Measurements from ENCODE around the gene PCNT.

The PCNT gene

DNA sequence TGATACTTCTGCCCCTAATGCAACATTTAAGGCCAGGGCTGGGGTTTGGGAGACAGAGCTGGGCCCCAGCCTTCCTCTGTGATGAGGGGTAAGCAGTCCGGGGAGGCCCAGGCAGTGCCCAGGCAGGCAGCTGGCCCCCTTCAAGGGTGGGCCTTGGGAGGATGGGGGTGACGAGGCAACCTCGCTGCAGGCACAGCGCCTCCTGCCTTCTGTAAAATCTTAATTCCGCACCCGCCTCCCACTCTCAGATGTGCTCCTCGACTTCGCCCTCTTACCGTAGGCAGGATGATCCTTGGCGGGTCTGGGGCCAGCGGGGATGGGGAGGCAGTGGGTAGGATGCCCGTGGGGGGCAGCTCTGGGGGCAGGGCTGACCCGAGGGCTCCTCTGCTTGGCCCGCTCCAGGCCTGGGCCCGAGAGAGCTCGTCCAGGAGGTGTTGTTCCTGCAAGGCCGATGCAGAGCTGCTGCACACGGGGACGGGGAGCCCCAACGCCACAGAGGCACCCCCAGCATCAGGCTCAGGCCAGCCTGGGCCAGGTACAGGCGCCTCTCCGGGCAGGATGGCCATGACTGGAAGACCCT is 9.4 kb upstream of the PCNT start:
- DNase-seq (ENCODE audit: low read depth in 1 of 2, low spot score in 1 of 2), result no peak
- TF ChIP-seq GABPA (IDR thresholded peaks at IDR 0.05; ENCODE audit: low read depth) (no peak), SPI1 (IDR thresholded peaks at IDR 0.05; ENCODE audit: borderline replicate concordance, low read depth) (no peak), POLR2AphosphoS5 (IDR thresholded peaks at IDR 0.05; ENCODE audit: low read depth) (no peak)
- TF ChIP-seq, protein P1, sequence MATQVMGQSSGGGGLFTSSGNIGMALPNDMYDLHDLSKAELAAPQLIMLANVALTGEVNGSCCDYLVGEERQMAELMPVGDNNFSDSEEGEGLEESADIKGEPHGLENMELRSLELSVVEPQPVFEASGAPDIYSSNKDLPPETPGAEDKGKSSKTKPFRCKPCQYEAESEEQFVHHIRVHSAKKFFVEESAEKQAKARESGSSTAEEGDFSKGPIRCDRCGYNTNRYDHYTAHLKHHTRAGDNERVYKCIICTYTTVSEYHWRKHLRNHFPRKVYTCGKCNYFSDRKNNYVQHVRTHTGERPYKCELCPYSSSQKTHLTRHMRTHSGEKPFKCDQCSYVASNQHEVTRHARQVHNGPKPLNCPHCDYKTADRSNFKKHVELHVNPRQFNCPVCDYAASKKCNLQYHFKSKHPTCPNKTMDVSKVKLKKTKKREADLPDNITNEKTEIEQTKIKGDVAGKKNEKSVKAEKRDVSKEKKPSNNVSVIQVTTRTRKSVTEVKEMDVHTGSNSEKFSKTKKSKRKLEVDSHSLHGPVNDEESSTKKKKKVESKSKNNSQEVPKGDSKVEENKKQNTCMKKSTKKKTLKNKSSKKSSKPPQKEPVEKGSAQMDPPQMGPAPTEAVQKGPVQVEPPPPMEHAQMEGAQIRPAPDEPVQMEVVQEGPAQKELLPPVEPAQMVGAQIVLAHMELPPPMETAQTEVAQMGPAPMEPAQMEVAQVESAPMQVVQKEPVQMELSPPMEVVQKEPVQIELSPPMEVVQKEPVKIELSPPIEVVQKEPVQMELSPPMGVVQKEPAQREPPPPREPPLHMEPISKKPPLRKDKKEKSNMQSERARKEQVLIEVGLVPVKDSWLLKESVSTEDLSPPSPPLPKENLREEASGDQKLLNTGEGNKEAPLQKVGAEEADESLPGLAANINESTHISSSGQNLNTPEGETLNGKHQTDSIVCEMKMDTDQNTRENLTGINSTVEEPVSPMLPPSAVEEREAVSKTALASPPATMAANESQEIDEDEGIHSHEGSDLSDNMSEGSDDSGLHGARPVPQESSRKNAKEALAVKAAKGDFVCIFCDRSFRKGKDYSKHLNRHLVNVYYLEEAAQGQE (IDR thresholded peaks at IDR 0.05; ENCODE audit: insufficient replicate concordance, low read depth), result no peak
- TF ChIP-seq, protein P2, sequence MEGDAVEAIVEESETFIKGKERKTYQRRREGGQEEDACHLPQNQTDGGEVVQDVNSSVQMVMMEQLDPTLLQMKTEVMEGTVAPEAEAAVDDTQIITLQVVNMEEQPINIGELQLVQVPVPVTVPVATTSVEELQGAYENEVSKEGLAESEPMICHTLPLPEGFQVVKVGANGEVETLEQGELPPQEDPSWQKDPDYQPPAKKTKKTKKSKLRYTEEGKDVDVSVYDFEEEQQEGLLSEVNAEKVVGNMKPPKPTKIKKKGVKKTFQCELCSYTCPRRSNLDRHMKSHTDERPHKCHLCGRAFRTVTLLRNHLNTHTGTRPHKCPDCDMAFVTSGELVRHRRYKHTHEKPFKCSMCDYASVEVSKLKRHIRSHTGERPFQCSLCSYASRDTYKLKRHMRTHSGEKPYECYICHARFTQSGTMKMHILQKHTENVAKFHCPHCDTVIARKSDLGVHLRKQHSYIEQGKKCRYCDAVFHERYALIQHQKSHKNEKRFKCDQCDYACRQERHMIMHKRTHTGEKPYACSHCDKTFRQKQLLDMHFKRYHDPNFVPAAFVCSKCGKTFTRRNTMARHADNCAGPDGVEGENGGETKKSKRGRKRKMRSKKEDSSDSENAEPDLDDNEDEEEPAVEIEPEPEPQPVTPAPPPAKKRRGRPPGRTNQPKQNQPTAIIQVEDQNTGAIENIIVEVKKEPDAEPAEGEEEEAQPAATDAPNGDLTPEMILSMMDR (IDR thresholded peaks at IDR 0.05; ENCODE audit: insufficient read depth, low read length), result no peak

DNA sequence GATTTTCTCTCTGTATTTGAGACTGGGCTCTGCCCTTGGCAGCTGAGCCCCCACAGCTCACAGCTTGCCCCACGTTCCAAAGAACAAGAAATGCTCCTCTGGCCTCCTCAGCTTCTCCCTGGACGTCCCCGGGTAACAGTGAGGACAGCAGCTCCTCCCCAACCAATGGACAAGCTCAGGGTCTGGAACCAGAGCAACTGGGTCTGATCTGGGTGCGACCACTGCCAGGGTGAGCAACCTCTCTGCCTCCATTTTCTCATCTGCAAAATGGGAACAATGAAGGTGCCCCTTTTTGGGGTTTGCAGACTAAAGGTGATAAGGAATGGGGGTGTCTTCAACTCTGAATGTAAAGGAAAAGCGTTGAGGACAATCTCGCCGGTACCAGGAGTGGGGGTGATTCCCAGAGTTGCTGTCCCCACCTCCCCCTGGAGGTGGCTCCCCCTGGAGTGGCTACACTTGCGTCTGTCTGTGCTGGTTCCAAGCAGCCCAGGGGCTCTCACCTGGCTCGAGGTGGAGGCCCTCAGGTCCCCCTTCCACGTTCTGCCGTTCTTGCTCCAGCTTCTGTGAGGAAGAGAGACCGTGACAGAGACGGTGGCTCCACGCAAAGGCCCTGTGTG is 7.1 kb upstream of the PCNT start:
- H3K27me3 ChIP-seq (ENCODE audit: insufficient read depth, poor library complexity, severe bottlenecking), result no peaks in the 10 kb centered on the region
- TF ChIP-seq SPI1 (IDR thresholded peaks at IDR 0.05; ENCODE audit: borderline replicate concordance, low read depth), result no peak
- no peak for DNase-seq (ENCODE audit: low read depth in 1 of 2, low spot score in 1 of 2)
- H3K4me3 ChIP-seq (replicated peaks; ENCODE audit: insufficient read depth, low read length), result no peak overlapping the region
- H3K27ac ChIP-seq (replicated peaks), result no peak overlapping the region

More for the DNA sequence above, 9.4 kb upstream of the PCNT start:
- no peak overlapping the region for H3K27ac ChIP-seq (replicated peaks)
- no peak overlapping the region for H3K4me3 ChIP-seq (replicated peaks; ENCODE audit: insufficient read depth, low read length)
- no peaks in the 10 kb centered on the region for H3K27me3 ChIP-seq (ENCODE audit: insufficient read depth, poor library complexity, severe bottlenecking)

GRCh38 chr21:46317710-46318463 is 6.1 kb upstream of the PCNT start:
- no peak for DNase-seq (ENCODE audit: low read depth in 1 of 2, low spot score in 1 of 2)
- Histone ChIP-seq H3K27me3 (ENCODE audit: insufficient read depth, poor library complexity, severe bottlenecking) (no peaks in the 10 kb centered on the region), H3K27ac (replicated peaks) (no peak overlapping the region), H3K4me3 (replicated peaks; ENCODE audit: insufficient read depth, low read length) (no peak overlapping the region)
- TF ChIP-seq POLR2AphosphoS5 (IDR thresholded peaks at IDR 0.05; ENCODE audit: low read depth) (0 out of 2 replicates have a peak, but pooled peaks have one; percentile 16), SPI1 (IDR thresholded peaks at IDR 0.05; ENCODE audit: borderline replicate concordance, low read depth) (no peak), GABPA (IDR thresholded peaks at IDR 0.05; ENCODE audit: low read depth) (no peak)
- TF ChIP-seq, protein P1 (IDR thresholded peaks at IDR 0.05; ENCODE audit: insufficient replicate concordance, low read depth), result no peak

GRCh38 chr21:46318464-46318845 is 5.5 kb upstream of the PCNT start:
- TF ChIP-seq GABPA (IDR thresholded peaks at IDR 0.05; ENCODE audit: low read depth) (no peak), POLR2AphosphoS5 (IDR thresholded peaks at IDR 0.05; ENCODE audit: low read depth) (peak; percentile 5; the same call in 1 of the 2 replicates)
- H3K4me3 ChIP-seq (replicated peaks; ENCODE audit: insufficient read depth, low read length), result no peak overlapping the region
- H3K27ac ChIP-seq (replicated peaks), result no peak overlapping the region
- no peaks in the 10 kb centered on the region for H3K27me3 ChIP-seq (ENCODE audit: insufficient read depth, poor library complexity, severe bottlenecking)
- DNase-seq (ENCODE audit: low read depth in 1 of 2, low spot score in 1 of 2), result no peak

- no peak for DNase-seq (ENCODE audit: low read depth in 1 of 2, low spot score in 1 of 2)
- Histone ChIP-seq H3K27me3 (ENCODE audit: insufficient read depth, poor library complexity, severe bottlenecking) (no peaks in the 10 kb centered on the region), H3K27ac (replicated peaks) (no peak overlapping the region), H3K4me3 (replicated peaks; ENCODE audit: insufficient read depth, low read length) (no peak overlapping the region)
- TF ChIP-seq, protein P2 (IDR thresholded peaks at IDR 0.05; ENCODE audit: insufficient read depth, low read length), result no peak
- no peak for TF ChIP-seq POLR2AphosphoS5 (IDR thresholded peaks at IDR 0.05; ENCODE audit: low read depth)
- TF ChIP-seq, protein P1 (IDR thresholded peaks at IDR 0.05; ENCODE audit: insufficient replicate concordance, low read depth), result no peak
- TF ChIP-seq SPI1 (IDR thresholded peaks at IDR 0.05; ENCODE audit: borderline replicate concordance, low read depth), result no peak
- TF ChIP-seq GABPA (IDR thresholded peaks at IDR 0.05; ENCODE audit: low read depth), result no peak
Measured at GRCh38 chr21:46319186-46319585, 4.8 kb upstream of the PCNT start.
